Measurements from ENCODE around the gene DNAH8. TPM values are rescaled to one million over a fixed set of nuclear protein-coding genes. Genes with fewer than 3 reads are reported as not detected.

The DNAH8 gene
- total RNA-seq, 1 donor from 2014 or later: 0.24 TPM

- Mint-ChIP-seq H3K9me3 (ENCODE audit: unreplicated experiment) (no peaks in the 10 kb centered on the region), H3K27me3 (ENCODE audit: unreplicated experiment) (peaks cover 30% of the 10 kb centered on the region), H3K27ac (ENCODE audit: unreplicated experiment) (no peak overlapping the region), H3K4me1 (ENCODE audit: unreplicated experiment) (no peaks in the 10 kb centered on the region), H3K36me3 (ENCODE audit: unreplicated experiment) (no peaks in the 10 kb centered on the region), H3K4me3 (ENCODE audit: unreplicated experiment) (no peak overlapping the region)
- no peak for TF ChIP-seq CTCF (IDR thresholded peaks at IDR 0.05)
- no peak for DNase-seq (ENCODE audit: extremely low spot score, unreplicated experiment)
Measured at GRCh38 chr6:38987503-38987902, 272.4 kb downstream of the DNAH8 start.

DNA sequence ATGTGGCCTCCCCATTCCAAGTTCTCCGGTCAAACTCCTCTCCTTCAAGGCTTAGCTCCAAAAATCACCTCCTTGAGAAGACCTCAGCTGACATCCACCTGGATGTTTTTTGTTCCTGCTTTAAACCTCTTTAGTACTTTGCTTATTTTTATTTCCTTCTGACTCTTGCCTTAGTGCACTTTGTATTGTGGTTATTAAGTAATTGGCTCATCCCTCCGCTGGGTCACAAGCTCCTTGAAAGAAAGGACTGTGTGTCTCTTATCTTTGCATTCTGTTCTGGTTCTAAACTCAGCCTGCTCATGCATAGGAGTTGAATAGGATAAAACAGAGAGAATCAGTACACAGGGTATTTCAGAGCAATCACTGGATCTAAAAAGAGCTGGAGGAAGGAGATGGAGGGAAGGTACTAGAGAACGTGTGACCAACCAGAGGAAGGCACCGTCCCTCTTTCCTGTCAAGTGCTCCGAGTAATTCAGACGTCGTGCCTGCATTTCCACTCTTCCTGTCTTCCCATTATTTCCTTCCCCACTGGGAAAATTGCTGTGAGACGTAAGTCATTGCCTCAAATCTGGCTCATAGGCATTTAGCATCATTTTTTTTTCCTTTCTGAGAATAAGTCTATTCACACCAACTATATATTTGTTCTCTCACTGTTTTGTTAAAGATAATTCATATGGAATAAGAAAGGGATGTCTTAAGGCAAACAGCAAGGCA is 273.8 kb downstream of the DNAH8 start:
- Mint-ChIP-seq H3K27ac (ENCODE audit: unreplicated experiment) (no peak overlapping the region), H3K9me3 (ENCODE audit: unreplicated experiment) (no peaks in the 10 kb centered on the region), H3K36me3 (ENCODE audit: unreplicated experiment) (no peaks in the 10 kb centered on the region), H3K4me3 (ENCODE audit: unreplicated experiment) (no peak overlapping the region), H3K27me3 (ENCODE audit: unreplicated experiment) (peaks cover 25% of the 10 kb centered on the region), H3K4me1 (ENCODE audit: unreplicated experiment) (no peaks in the 10 kb centered on the region)
- no peak for TF ChIP-seq CTCF (IDR thresholded peaks at IDR 0.05)
- DNase-seq (ENCODE audit: extremely low spot score, unreplicated experiment): no peak

GRCh38 chr6:38990475-38990874 is 275.4 kb downstream of the DNAH8 start:
- Mint-ChIP-seq H3K4me1 (ENCODE audit: unreplicated experiment) (no peaks in the 10 kb centered on the region), H3K4me3 (ENCODE audit: unreplicated experiment) (no peak overlapping the region), H3K27ac (ENCODE audit: unreplicated experiment) (no peak overlapping the region), H3K27me3 (ENCODE audit: unreplicated experiment) (peaks cover 24% of the 10 kb centered on the region), H3K9me3 (ENCODE audit: unreplicated experiment) (no peaks in the 10 kb centered on the region), H3K36me3 (ENCODE audit: unreplicated experiment) (no peaks in the 10 kb centered on the region)
- no peak for DNase-seq (ENCODE audit: extremely low spot score, unreplicated experiment)
- no peak for TF ChIP-seq CTCF (IDR thresholded peaks at IDR 0.05)

DNA sequence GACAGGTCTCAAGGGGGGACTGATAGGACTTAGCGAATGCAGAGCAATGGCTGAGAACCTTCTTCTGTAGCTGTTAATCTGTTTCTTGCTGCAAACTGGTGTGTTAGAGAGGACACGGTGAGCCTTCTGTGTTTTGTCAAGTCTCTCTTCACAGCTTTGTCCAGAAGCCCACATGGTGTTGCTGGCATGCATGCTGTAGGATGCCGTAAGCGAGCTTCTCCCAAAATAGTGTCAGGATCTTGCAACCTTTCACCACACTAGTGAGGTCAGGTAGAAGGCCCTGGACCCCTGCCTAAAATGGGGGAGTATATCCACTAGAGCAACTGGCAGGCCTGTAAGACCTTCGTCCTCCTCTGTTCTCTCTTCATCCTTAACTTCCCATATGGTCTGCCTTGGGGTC is 281.6 kb downstream of the DNAH8 start:
- Mint-ChIP-seq H3K4me3 (ENCODE audit: unreplicated experiment) (no peak overlapping the region), H3K4me1 (ENCODE audit: unreplicated experiment) (no peaks in the 10 kb centered on the region), H3K9me3 (ENCODE audit: unreplicated experiment) (no peaks in the 10 kb centered on the region), H3K36me3 (ENCODE audit: unreplicated experiment) (no peaks in the 10 kb centered on the region), H3K27ac (ENCODE audit: unreplicated experiment) (no peak overlapping the region), H3K27me3 (ENCODE audit: unreplicated experiment) (peaks cover 33% of the 10 kb centered on the region)
- no peak for TF ChIP-seq CTCF (IDR thresholded peaks at IDR 0.05)
- DNase-seq (ENCODE audit: extremely low spot score, unreplicated experiment): no peak

DNA sequence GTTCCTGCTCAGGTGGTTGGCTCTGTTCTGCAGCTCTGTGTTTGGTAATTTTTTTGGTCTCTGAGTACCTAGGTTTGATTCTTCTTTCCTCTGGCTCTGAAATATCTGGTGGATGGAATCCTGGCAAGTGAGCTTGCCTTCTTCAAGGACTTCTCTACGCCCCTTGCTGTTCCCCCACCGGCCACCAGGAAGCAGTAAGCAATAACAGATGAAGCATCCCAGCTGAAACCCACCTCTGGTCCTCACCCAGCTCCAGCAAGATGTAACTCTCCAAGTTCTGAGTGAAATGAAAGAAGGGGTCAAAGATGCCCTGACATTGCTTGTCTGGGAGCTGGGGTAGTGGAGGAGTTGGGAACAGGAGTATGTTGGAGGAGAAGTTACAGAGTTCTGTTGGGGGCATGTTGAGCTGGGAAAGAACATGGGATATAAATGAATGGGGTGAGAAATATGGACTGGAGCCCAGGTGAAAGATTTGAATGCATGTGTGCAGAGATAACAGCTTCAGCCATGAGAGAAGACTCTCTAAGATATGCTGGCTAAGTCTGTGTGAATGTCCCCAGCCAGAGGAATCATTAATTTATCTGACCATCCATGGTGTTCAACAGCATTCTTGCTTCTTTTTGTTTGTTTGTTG is 282.1 kb downstream of the DNAH8 start:
- H3K4me3 Mint-ChIP-seq (ENCODE audit: unreplicated experiment): no peak overlapping the region
- no peak for DNase-seq (ENCODE audit: extremely low spot score, unreplicated experiment)

More for the DNA sequence above, 282.1 kb downstream of the DNAH8 start:
- H3K9me3 Mint-ChIP-seq (ENCODE audit: unreplicated experiment): no peaks in the 10 kb centered on the region
- no peak overlapping the region for H3K27ac Mint-ChIP-seq (ENCODE audit: unreplicated experiment)
- TF ChIP-seq CTCF (IDR thresholded peaks at IDR 0.05): peak; percentile 49
- peaks cover 34% of the 10 kb centered on the region for H3K27me3 Mint-ChIP-seq (ENCODE audit: unreplicated experiment)
- no peaks in the 10 kb centered on the region for H3K4me1 Mint-ChIP-seq (ENCODE audit: unreplicated experiment)
- no peaks in the 10 kb centered on the region for H3K36me3 Mint-ChIP-seq (ENCODE audit: unreplicated experiment)
